DLD1 (cell line): Measurements from ENCODE around the gene CACHD1.
"Not testable (repeated sequence)": the region's sequence is repeated elsewhere in the genome, so short reads cannot be mapped to it uniquely, and the experiment has no call there.

Experiments
- in situ Hi-C: cut with HindIII; loops from 2 replicates; pipeline ENCODE4 v1.10.0; 2017; ENCODE audit warnings: low sequenced_read_pairs

The CACHD1 gene

DNA sequence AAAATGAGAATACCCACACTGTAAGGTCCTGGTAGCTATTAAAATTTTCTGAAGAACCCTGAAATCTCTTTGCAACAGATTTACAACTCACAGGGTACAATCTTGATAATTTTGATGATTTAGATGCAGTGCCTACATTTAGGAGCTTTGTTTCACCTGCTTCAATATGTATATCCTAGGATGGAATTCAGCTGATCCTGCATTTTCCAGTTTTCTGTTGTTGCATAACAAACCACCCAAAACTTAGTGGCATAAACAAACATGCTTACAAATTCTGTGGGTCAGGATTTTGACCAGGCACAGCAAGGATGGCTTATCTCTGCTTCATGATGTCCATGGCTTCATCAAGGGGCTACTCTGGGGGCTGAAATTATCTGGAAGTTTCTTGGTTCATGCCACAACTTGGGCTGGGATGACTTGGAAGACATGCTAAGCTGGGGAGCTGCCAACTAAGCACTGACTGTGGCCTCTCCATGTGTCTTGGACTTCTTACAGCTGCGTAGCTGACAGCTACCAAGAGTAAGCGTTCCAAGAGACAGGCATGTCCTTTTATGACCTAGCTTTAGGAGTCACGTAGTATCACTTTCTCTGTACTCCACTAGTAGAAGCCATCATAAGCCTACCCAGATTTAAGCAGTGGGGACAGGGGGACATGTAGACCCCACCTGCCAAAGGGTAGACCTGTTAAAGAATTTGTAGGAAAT is 108.5 kb downstream of the CACHD1 start:
- in situ Hi-C loops, result no loop called here

DNA sequence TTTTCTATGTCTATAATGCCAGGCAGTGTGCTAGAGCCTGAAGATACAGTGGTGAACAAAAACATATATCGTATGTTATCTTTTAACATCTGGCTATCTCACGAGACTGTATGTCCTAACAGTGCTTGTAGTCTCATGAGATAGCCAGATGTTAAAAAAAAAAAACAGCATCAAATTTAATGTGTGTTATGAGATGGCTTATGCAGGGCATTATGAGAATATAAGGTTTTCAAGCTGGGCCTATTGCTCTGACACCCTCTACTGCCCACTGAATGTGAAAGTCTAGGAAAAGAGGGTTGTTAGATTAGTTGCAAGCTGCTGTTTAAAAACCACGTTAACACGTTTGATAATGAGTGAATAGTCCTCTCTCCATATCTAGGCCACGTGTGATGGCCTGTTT is 109.8 kb downstream of the CACHD1 start:
- in situ Hi-C loops, result no loop called here

DNA sequence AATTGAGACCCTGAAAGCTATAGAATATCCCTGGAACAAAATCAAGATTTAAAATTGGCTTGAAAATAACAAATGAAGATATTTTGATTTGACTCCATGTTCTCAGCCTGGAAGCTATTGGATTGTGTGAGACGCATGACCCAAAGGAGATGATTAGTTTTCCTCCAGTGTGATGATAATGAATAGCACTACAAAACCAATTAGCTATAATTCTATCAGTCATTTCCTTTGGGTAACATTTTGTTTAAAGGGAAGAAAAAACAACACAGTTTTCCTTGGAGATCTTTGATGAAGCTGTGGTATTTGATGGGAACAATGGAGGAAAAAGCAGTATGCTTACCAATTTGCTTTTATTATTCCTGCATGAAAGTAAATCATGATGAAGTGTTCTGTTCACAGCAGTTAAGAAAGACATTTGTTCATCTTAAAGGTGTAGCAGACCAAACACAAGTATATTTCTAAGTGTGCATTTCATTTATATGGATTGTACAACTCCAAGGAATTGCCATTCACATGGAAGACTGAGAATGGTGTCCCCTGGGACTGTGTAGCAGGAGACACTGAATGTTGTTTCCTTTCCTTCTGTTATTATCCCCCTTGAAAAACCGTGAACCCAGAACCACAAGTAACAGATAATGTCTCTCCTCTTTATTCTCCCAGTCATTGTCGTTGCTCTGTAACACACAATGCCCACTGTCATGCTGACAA is 111.4 kb downstream of the CACHD1 start:
- in situ Hi-C loops, result no loop called here

DNA sequence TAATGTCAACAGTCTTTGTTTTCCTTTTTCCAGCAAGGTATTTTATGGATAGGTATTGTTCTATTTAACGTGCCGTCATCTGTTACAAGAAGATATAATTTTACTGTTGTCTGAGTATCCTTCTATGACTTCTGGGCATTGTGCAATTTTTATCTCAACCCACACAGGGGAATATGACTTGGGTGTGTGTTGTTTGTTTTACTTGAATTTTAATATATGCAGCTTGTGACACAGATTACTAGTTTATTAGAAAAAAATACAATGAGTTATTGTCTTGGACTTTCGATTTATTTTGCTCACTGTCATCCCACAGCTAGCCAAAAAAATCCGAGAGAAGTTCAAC is 111.9 kb downstream of the CACHD1 start:
- in situ Hi-C loops, result no loop called here

DNA sequence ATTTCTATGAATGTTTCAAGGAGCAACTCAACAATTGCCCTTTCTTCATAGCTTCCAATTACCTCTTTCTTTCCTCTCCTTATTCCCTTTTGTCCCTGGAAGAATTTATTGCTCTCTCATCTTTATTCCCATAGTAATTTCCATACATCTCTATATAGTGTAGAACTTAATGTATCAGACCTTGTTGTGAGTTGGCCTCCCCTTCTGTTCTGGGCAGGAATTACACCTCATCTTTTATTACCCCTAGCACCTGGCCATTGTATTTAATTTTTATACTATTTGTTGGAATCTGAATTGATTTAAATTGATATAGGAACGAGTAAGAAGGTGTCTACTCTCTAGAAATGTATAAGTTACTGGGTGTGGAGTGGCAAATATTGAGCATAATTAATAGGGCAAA is 114.5 kb downstream of the CACHD1 start:
- in situ Hi-C loops, result no loop called here

DNA sequence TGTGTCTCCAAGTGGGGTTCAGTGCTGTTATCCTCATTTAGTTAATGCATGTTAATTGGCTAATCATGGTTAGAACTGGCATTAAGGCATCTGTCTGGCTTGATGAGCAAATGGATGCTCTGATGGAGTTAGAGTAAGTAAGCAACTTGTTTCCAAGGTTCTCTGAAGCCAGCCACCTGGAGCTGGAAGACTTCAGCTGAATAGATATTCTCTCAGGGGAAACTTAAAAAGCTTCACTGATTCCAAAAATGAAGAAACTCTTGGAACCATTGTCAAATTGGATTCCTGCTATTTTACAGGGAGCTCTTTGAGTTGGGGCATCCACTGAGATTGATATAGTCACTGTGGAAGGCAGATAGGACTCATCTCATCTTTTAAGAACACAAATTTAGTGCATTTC is 118.9 kb downstream of the CACHD1 start:
- in situ Hi-C loops, result no loop called here

DNA sequence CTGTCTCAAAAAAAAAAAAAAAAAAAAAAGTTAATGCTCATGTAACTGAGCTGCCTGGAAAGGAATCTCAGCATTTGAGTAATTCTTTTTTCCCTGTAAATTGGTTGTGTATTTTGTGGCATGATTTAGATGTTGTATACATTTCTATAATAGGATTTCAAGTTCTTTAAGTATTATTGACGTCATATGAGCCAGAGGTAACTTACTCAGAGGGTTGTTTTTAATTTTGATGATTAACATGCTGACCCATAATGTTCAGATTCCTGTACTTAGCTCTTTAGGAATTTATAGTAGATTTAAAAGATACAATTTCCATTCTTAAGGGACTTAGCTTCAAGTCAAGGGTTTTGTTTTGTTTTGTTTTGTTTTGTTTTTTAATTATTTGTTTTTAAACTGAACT is 120.4 kb downstream of the CACHD1 start:
- in situ Hi-C loops, result no loop called here

DNA sequence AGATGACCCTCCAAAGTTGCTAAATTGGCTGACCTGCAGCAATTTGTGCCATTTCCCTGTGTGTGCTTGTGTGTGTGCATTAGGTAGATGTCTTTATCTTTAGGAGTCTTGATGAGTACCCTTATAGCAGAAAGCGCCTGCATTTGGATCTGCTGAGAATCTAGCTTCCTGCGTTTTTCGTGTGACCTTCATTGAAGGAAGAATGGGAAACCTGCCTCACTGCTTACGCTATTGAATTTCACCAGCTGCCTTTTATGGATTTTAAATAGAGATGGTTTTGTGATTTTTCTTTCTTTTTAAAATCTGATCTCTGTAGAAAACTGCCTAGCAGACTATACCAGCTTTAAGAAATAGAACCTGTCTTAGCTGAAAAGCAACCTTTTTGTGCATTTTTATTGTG is 124.5 kb downstream of the CACHD1 start:
- in situ Hi-C loops, result no loop called here

DNA sequence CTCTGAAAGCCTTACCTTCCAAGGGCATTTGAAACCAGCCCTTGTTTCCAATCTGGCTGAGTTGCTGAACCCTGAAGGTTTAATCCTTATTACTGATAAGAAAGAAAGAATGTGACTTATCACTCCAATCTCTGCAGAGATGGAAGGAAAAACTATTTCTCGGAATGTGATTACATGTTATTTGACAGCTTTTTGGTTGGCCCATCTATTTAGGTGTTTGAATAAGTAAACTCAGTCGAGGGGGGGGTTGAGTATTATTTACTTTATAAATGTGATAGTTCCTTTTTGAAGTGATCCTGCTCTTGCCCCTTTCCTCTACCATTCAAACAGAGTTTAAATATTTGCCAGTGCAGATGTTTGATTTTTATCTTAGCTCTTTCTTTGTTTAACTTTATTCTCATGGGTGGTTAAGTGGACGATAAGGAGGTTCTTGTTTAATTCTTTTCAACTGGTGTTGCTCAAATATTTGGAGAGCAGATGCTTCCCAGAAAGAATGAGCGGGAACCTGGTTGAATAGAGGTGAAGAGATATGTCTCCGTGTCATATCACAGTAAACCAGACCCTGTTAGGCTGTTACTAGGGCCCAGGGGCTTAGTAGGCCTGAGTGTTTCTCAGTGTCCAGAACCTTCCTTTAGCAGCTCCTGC is 126.1 kb downstream of the CACHD1 start:
- in situ Hi-C loops, result no loop called here

DNA sequence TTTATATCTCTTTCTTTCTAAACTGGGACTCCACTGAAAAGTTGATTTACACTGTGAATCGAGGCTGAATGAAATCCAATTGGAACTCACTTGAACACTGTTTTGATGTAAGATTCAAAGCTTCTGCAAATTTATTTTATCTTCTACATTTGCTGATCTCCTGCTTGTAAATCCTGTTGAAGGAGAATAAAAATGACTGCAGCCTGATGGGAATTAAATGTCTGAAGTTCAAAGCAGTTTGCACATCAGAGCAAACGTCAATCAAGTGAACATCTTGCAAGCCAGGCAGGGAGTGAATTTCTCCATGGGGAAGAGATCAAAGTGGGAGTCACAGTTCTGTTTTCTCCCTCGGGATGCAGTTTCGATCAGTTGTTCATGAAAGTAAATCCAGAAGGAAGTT is 127.2 kb downstream of the CACHD1 start:
- in situ Hi-C loops, result no loop called here

DNA sequence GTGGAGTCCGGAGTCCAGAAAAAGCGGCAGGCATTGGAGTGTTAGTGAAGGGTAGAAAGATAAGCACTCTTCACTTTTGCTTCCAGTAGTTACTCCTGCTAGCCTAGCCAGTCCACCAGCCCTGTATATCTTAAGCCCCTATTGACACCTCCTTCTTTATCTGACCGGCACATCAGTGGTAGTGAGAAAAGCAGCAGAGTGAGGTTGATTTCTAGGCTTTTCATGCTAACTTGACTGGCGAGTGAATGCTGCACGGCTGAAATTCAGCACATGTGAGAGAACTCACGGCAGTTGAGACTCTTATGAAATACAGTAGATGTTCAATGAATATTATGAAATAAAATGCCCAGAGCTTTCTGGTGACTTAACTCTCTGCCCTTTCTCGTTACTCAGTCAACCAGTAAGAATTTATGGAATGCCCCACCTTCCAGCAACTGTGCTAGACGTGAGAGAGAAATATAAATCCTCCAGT is 128.2 kb downstream of the CACHD1 start:
- in situ Hi-C loops, result no loop called here

DNA sequence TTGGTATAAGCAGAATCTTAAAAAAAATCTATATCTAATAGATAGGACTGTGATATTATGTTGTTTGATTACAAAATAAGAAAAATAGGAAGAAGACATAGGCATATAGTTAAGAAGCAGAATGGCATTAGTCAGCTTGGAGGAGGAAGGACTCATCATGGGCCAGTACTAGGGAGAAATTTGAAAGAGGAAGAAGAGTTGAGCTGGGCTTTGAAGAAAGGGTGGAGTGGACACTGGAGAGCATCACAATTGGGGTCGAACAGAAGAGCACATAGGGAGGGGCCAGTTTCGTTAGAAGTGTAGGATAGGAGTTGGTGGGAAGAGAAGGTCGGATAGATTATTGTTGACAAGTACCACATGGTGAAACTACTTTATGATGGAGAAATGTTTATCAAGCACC is 129.3 kb downstream of the CACHD1 start:
- in situ Hi-C loops, result no loop called here

DNA sequence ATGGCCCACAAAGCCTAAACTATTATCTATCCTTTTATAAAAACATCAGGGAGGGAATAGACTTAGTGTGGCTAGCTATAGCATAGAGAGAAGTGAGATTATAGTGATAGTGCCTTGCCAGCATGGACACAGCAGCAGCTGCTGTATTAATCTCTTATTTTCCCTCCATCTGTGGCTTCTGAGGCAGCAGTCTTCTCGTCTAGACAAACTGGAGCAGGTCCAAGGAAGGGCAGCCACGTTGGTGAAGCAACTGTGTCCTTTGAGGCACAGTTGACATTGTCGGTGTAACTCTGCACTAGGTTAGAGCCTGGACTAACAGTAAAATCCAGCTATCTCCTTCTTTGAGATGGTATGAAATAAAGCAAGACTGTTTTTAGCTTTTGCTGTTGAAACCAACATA is 131.3 kb downstream of the CACHD1 start:
- in situ Hi-C loops, result no loop called here

DNA sequence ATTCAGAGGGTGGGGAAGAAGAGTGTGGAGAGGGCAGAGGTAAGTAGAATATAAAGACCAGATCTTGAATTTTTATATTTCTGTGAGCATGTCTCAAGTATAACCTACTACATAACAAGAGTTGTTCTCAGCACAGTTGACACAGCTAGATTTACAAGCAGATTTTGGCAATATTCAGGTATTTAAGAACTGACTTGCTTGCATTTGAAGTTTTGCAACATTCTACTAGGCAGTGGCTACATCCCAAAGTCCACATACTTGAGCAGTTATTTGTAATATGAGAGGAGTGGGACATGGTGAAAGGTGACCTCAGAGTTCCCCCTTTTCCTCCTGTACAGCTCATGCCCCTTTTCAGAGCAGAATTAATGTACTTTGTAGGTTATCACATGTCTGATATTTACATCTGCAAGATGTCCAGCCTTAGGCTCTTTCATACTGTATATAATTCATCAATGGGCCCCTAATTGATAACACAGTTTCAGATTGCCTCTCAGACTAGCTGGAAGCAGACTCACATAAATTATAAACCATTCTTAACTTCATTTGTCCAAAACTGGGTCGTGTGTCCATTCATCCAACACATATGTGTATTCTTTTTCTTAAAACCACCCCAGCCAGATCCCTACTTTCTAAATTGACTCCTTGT is 138.2 kb downstream of the CACHD1 start:
- in situ Hi-C loops, result no loop called here

DNA sequence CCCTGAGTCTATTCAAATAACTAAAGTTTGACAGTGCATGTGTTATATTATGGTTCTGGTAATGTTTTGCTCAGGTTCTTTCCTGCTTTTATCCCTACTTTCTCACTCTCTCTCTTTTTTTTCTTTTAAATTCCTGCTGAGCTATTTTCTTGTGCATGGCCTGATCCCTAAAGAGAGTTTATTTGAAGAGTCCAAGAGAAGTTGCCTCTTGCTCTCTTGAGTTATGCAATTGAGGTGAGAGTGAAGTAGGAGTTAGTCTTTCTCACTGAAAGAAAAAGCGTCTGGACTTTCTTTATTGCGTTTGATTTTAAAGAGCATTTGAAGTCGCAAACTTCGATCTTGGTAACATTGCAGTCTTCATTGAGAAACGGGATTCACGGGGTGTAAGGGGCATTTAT is 138.7 kb downstream of the CACHD1 start:
- in situ Hi-C loops, result no loop called here

DNA sequence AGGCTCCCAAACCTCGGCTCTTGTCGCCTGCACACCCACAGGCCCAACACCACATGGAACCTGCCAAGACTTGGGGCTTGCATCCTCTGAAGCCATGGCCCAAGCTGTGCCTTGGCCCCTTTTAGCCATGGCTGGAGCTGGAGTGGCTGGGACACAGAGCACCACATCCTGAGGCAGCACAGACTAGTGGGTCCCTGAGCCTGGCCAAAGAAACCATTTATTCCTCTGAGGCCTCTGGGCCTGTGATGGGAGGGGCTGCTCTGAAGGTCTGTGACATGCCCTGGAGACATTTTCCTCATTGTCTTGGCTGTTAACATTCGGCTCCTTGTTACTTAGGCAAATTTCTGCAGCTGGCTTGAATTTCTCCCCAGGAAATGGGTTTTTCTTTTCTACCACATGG is 141.0 kb downstream of the CACHD1 start:
- in situ Hi-C loops, result not testable (repeated sequence)

DNA sequence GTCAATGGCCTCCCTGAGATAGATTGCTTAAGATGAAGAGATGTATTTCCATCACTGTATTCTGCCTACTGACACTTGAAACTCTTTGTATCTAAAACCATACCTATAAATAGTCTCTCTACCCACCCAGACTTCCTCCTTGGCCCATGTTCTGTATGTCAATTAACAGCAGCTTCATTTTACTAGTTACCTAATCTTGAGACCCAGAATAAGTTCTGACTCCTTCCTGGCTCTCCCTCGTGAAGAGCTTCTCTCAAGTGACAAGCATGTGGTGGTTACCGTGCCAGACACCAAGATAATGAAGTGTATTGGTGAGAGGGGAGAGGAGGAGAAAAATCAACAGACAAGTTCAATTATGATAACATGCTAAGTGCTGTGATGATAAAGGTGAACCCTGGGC is 146.1 kb downstream of the CACHD1 start:
- in situ Hi-C loops, result no loop called here

DNA sequence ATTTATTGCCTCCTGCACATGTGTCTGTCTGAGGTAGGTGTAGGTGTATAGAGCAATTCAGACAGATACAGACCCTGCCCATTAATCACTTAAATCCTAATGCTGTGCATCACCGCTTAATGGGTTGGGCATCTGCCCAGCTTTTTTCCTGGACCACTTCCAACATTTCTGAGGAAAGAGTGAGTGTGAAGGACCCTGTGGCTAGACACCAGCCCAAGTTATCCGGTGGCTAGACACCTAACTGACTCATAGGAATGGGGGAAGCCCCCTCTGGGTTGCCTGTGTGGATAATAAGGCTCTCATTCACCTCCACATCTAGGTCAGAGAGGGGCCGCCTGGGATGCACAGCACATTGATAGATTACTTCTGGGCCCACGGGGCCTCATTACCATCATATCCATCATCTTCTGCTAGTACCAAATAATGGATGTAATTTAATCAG is 153.8 kb downstream of the CACHD1 start:
- in situ Hi-C loops, result no loop called here

DNA sequence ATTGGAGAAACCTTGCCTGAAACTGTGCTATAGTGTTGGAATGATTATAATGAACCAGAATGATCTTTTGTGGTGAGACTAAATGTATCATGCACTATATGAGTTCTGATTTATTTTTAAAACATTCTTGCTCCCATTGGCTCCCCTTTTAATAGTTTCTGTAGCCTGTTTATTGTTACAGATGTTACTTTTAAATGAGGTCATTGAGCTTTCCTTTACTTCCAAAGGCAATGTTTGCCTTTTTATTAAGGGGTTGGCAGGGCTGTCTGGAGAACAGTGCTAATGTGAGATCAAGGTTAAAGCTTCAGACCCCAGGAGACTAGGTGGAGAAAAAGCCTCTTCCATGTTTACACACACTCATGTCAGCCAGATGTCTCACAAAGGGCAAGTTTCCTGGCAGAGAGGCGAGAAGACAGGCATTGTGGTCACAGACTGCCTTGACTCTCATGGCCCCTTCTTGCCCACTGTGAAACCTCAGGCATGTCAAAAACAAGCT is 154.3 kb downstream of the CACHD1 start:
- in situ Hi-C loops, result no loop called here

DNA sequence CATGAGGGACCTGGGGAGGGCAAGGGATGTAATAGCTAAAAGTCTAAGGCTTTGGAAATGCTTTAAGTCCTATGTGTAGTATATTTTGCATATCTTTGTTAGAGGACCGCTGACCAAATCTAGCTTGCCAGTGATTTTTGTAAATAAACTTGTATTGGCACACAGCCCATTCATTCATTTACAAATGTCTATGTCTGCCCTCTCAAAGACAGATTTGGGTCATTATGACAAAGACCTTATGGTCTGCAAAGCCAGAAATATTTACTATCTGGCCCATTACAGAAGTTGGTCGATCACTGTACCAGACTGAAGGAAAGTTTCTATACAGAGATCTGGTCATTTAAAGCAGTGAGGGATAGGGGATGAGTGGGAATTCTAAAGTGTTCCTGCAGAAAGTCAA is 154.9 kb downstream of the CACHD1 start:
- in situ Hi-C loops, result no loop called here

DNA sequence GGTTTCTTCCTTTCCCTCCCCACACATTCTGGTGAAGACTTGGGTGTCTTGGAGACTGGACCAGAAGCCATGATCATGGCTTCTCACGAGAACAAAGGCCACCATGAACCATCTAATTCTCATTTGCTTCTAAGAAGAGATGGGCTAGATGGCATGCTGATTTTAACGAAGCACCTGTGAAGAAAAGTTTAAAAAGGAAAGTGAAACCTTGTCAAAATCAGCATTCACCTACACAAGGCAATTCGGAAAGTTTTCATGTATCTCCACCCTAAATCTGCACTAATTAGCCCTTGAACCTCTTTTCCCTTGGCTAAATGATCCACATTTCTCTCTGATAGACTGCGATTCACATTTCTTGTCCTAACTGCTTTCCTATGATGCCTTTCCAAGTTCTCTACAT is 160.7 kb downstream of the CACHD1 start:
- in situ Hi-C loops, result no loop called here
